Duodenal mucosa (tissue), 2 donors: ENCODE data around the gene TMPO.
"Not testable (repeated sequence)": the region's sequence is repeated elsewhere in the genome, so short reads cannot be mapped to it uniquely, and the experiment has no call there.

ENCODE experiments used
- H3K27ac ChIP-seq: one replicate; pipeline ENCODE4 v1.7.0; 2013; ENCODE audit warnings: low read depth, low read length
- H3K27me3 ChIP-seq, 2 donors: one replicate each; pipeline ENCODE4 v1.7.0; 2013; ENCODE audit warnings: low read length in 2 of 2, control low read depth in 1 of 2; ENCODE audit not compliant: insufficient read depth in 2 of 2, control insufficient read depth in 1 of 2
- H3K36me3 ChIP-seq, 2 donors: one replicate each; pipeline ENCODE4 v1.7.0; 2013; ENCODE audit warnings: low read length in 2 of 2, control low read depth in 1 of 2; ENCODE audit not compliant: insufficient read depth in 2 of 2, control insufficient read depth in 1 of 2
- H3K4me1 ChIP-seq, 2 donors: one replicate each; pipeline ENCODE4 v1.7.0; 2013; ENCODE audit warnings: low read length in 2 of 2, control low read depth in 1 of 2; ENCODE audit not compliant: insufficient read depth in 2 of 2, control insufficient read depth in 1 of 2
- H3K4me3 ChIP-seq, 2 donors: one replicate each; pipeline ENCODE4 v1.7.0; 2013; ENCODE audit warnings: low read length in 2 of 2, low read depth in 1 of 2
- H3K9ac ChIP-seq, 2 donors: one replicate each; pipeline ENCODE4 v1.7.0; 2013; ENCODE audit warnings: low read length in 2 of 2, low read depth in 1 of 2
- H3K9me3 ChIP-seq, 2 donors: one replicate each; pipeline ENCODE4 v1.7.0; 2013; ENCODE audit warnings: low read length in 2 of 2, control low read depth in 1 of 2; ENCODE audit not compliant: control insufficient read depth in 1 of 2

The TMPO gene

GRCh38 chr12:98511806-98512205, 3.6 kb upstream of the TMPO start:
- H3K9me3 ChIP-seq, H3K9ac ChIP-seq, H3K4me3 ChIP-seq, H3K36me3 ChIP-seq, H3K27ac ChIP-seq, H3K27me3 ChIP-seq: not testable (repeated sequence)
- H3K4me1 ChIP-seq = peaks cover 13 to 15% of the 10 kb centered on the region in 2 donors

GRCh38 chr12:98513379-98514322, 1.7 kb upstream of the TMPO start:
- Histone ChIP-seq H3K27ac (no peak overlapping the region), H3K4me3 (peak overlapping the region in 1 of 2 donors; percentile 6), H3K9ac (peak overlapping the region in 1 of 2 donors; percentile 96), H3K27me3 (no peaks in the 10 kb centered on the region), H3K4me1 (peaks cover 17 to 23% of the 10 kb centered on the region in 2 donors), H3K9me3 (no peaks in the 10 kb centered on the region), H3K36me3 (no peaks in the 10 kb centered on the region)

DNA sequence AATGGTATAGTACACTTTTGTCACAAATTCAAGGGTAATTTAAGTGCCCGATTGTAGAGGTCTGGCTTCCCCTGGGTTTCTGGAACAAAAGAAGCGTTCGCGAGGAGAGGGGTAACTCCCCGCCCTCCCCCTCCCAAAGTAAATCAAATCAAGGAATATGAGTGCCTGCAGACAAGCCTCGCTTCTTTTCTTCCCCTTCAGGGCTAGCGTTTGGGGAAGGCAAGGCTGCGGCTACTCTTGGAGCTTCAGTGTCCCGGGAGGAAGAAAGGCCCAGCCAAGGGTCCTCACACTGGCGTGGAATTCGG, 456 bp upstream of the TMPO start:
- H3K27ac ChIP-seq = peak overlapping the region; percentile 92
- peaks cover 20 to 23% of the 10 kb centered on the region in 2 donors for H3K4me1 ChIP-seq
- H3K27me3 ChIP-seq = no peaks in the 10 kb centered on the region
- no peaks in the 10 kb centered on the region for H3K36me3 ChIP-seq
- peak overlapping the region; percentile 68 to 96 for H3K9ac ChIP-seq
- H3K4me3 ChIP-seq = peak overlapping the region; percentile 77 to 93
- no peaks in the 10 kb centered on the region for H3K9me3 ChIP-seq

- no peaks in the 10 kb centered on the region for H3K9me3 ChIP-seq
- H3K27ac ChIP-seq = peak overlapping the region; percentile 92
- H3K4me3 ChIP-seq = peak overlapping the region; percentile 77 to 93
- peaks cover 23 to 25% of the 10 kb centered on the region in 2 donors for H3K4me1 ChIP-seq
- peak overlapping the region; percentile 83 to 96 for H3K9ac ChIP-seq
- no peaks in the 10 kb centered on the region for H3K36me3 ChIP-seq
- H3K27me3 ChIP-seq = no peaks in the 10 kb centered on the region
Measured at GRCh38 chr12:98516111-98516873, 902 bp downstream of the TMPO start.

DNA sequence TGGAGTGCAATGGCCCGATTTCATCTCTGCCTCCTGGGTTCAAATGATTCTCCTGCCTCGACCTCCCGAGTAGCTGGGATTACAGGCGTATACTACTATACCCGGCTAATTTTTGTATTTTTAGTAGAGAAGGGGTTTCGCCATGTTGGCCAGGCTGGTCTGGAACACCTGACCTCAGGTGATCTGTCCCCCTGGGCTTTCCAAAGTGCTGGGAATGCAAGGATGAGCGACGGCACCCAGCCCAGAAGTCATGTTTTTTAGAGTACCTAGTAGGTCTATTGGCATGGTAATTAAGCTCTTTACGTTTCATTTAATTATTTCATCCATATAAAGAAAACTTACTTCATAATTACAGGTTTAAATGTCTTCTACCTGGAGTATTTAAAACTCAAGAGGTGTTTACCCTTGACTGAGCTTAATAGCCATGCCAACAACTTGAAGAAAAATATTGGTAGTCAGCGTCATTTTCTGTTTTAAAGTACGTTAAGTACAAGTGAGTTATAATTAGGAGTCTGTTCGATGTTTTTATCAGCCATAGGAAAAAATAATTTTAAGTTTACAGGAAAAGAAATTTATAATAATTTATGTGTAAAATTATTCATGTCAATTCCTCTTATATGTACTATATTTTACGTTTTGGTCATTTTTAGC, 4.0 kb downstream of the TMPO start:
- Histone ChIP-seq H3K27me3 (no peaks in the 10 kb centered on the region), H3K36me3 (peaks cover 0 to 5% of the 10 kb centered on the region in 2 donors), H3K9me3 (no peaks in the 10 kb centered on the region), H3K27ac (no peak overlapping the region), H3K4me3 (no peak overlapping the region), H3K9ac (no peak overlapping the region), H3K4me1 (peaks cover 11 to 16% of the 10 kb centered on the region in 2 donors)

- no peaks in the 10 kb centered on the region for H3K27me3 ChIP-seq
- peaks cover 0 to 10% of the 10 kb centered on the region in 2 donors for H3K4me1 ChIP-seq
- no peak overlapping the region for H3K4me3 ChIP-seq
- no peaks in the 10 kb centered on the region for H3K9me3 ChIP-seq
- H3K9ac ChIP-seq = no peak overlapping the region
- peaks cover 11 to 38% of the 10 kb centered on the region in 2 donors for H3K36me3 ChIP-seq
- no peak overlapping the region for H3K27ac ChIP-seq
Measured at GRCh38 chr12:98530068-98530467, 14.7 kb downstream of the TMPO start.

DNA sequence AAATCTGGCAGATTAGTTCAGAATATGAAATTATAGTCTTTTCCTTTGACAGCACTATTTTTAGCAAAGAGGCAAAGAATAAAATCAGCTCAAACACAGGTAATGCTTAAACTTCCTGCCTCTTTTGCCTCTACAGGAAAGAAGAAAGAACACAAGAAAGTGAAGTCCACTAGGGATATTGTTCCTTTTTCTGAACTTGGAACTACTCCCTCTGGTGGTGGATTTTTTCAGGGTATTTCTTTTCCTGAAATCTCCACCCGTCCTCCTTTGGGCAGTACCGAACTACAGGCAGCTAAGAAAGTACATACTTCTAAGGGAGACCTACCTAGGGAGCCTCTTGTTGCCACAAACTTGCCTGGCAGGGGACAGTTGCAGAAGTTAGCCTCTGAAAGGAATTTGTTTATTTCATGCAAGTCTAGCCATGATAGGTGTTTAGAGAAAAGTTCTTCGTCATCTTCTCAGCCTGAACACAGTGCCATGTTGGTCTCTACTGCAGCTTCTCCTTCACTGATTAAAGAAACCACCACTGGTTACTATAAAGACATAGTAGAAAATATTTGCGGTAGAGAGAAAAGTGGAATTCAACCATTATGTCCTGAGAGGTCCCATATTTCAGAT, 17.4 kb downstream of the TMPO start:
- Histone ChIP-seq H3K9me3 (no peaks in the 10 kb centered on the region), H3K27ac (no peak overlapping the region), H3K27me3 (no peaks in the 10 kb centered on the region), H3K4me1 (peaks cover 0 to 10% of the 10 kb centered on the region in 2 donors), H3K36me3 (peaks cover 22 to 58% of the 10 kb centered on the region in 2 donors), H3K4me3 (no peak overlapping the region), H3K9ac (no peak overlapping the region)

- Histone ChIP-seq H3K9me3 (no peaks in the 10 kb centered on the region), H3K9ac (no peak overlapping the region), H3K4me1 (peaks cover 0 to 10% of the 10 kb centered on the region in 2 donors), H3K27ac (no peak overlapping the region), H3K27me3 (no peaks in the 10 kb centered on the region), H3K36me3 (peaks cover 29 to 59% of the 10 kb centered on the region in 2 donors), H3K4me3 (no peak overlapping the region)
Measured at GRCh38 chr12:98533723-98534251, 18.4 kb downstream of the TMPO start.

- Histone ChIP-seq H3K9ac (no peak overlapping the region), H3K27ac (no peak overlapping the region), H3K27me3 (no peaks in the 10 kb centered on the region), H3K9me3 (no peaks in the 10 kb centered on the region), H3K4me1 (peaks cover 0 to 10% of the 10 kb centered on the region in 2 donors), H3K4me3 (no peak overlapping the region), H3K36me3 (peaks cover 34 to 75% of the 10 kb centered on the region in 2 donors)
Measured at GRCh38 chr12:98538031-98538430, 22.6 kb downstream of the TMPO start.
